Lung (tissue), 12 donors: ENCODE measurements around the gene SPATA1. TPM values are rescaled to one million over a fixed set of nuclear protein-coding genes. Genes with fewer than 3 reads are reported as not detected.

Source experiments
- ATAC-seq: fragments of 200-7000 bp; cut with Tn5 transposase; one replicate; pipeline ENCODE4 v1.9.1; 2020; ENCODE audit warnings: moderate number of reproducible peaks; ENCODE audit not compliant: insufficient read depth, low FRiP score
- DNase-seq, 3 donors: peaks; one replicate each; pipeline ENCODE4 v3.0.0-alpha.2; 2013 to 2017
- H3K27ac ChIP-seq, 2 donors: one replicate each; pipeline ENCODE4 v1.5.1; 2013; ENCODE audit warnings: mild to moderate bottlenecking in 2 of 2, moderate library complexity in 2 of 2, control low read depth in 1 of 2, inconsistent platforms in 1 of 2, low read depth in 1 of 2, low read length in 1 of 2
- H3K27me3 ChIP-seq, 3 donors: one replicate each; pipeline ENCODE4 v1.5.1; 2013; ENCODE audit warnings: low read length in 2 of 3; ENCODE audit not compliant: control insufficient read depth in 3 of 3, insufficient read depth in 3 of 3
- H3K36me3 ChIP-seq, 4 donors: one replicate each; pipeline ENCODE4 v1.5.1; 2013; ENCODE audit warnings: low read length in 4 of 4, mild to moderate bottlenecking in 1 of 4, moderate library complexity in 1 of 4; ENCODE audit not compliant: control insufficient read depth in 4 of 4, insufficient read depth in 4 of 4
- H3K4me1 ChIP-seq, 5 donors: one replicate each; pipeline ENCODE4 v1.5.1; 2013; ENCODE audit warnings: low read length in 5 of 5, mild to moderate bottlenecking in 2 of 5, moderate library complexity in 1 of 5; ENCODE audit not compliant: control insufficient read depth in 5 of 5, insufficient read depth in 5 of 5
- H3K4me3 ChIP-seq: one replicate; pipeline ENCODE4 v1.5.1; 2013; ENCODE audit warnings: mild to moderate bottlenecking, control low read depth, moderate library complexity
- H3K9ac ChIP-seq, 2 donors: one replicate each; pipeline ENCODE4 v1.5.1; 2013; ENCODE audit warnings: low read length in 2 of 2, control low read depth in 1 of 2; ENCODE audit not compliant: insufficient read depth in 1 of 2
- H3K9me3 ChIP-seq, 4 donors: one replicate each; pipeline ENCODE4 v1.5.1; 2013; ENCODE audit warnings: low read length in 3 of 4, mild to moderate bottlenecking in 1 of 4, moderate library complexity in 1 of 4; ENCODE audit not compliant: control insufficient read depth in 4 of 4, insufficient read depth in 3 of 4
- CTCF ChIP-seq: IDR thresholded peaks from 2 replicates; pipeline ENCODE4 v1.5.1; 2012; ENCODE audit warnings: mild to moderate bottlenecking; ENCODE audit errors: control extremely low read depth, extremely low read depth
- WGBS, 2 donors: extraction: QIAGEN DNeasy Blood & Tissue Kit; methylation state at CpG; one replicate each; pipeline ENCODE4 v1.1.7; 2013; 5-methylcytosine and 5-hydroxymethylcytosine counted together
- polyA plus RNA-seq, 2 donors: library from polyadenylated mRNA; stranded (reverse); fragments of 200-250 nt; gene quantifications; one replicate each; pipeline ENCODE4 v1.2.1, GENCODE V29; 2013
- total RNA-seq, 2 donors: library from RNA; depleted of rRNA in 1 of 2; stranded (reverse); fragments of >200 nt in 1 of 2; gene quantifications; one replicate each; pipeline ENCODE4 v1.2.1, GENCODE V29; 2014 to 2021
- donor health status: control.
- donor health status: control.
- donor health status: Bipolar disorder and iron deficiency.
- donor health status: healthy.
- donor health status: DM: yes; HTN: yes; CAD: no.

SPATA1 gene
- total and polyA plus RNA-seq, 4 donors, result 0.71 to 3.9 (median 2.4) TPM

GRCh38 chr1:84509029-84509428 is 2.8 kb downstream of the SPATA1 start:
- H3K9me3 ChIP-seq, result no peaks in the 10 kb centered on the region
- 96 to 99% methylated on average over 4 of the region's 4 CpGs for WGBS, 2 donors
- TF ChIP-seq CTCF, result no peak

GRCh38 chr1:84510165-84510564 is 4.0 kb downstream of the SPATA1 start:
- H3K27me3 ChIP-seq, result no peaks in the 10 kb centered on the region
- H3K36me3 ChIP-seq, result peaks cover 0 to 2% (median 0%) of the 10 kb centered on the region in 4 donors
- peaks cover 0 to 2% (median 0%) of the 10 kb centered on the region in 5 donors for H3K4me1 ChIP-seq
- no peak for DNase-seq
- no peak overlapping the region for H3K4me3 ChIP-seq
- 49 to 100% methylated on average over 2 of the region's 2 CpGs for WGBS, 2 donors
- no peak overlapping the region for H3K9ac ChIP-seq
- no peak overlapping the region for H3K27ac ChIP-seq
- H3K9me3 ChIP-seq, result no peaks in the 10 kb centered on the region
- TF ChIP-seq CTCF, result no peak
- no peak for ATAC-seq

More at GRCh38 chr1:84509029-84509428, 2.8 kb downstream of the SPATA1 start:
- no peak overlapping the region for H3K9ac ChIP-seq
- no peak overlapping the region for H3K27ac ChIP-seq
- peaks cover 1 to 9% (median 5%) of the 10 kb centered on the region in 5 donors for H3K4me1 ChIP-seq
- H3K4me3 ChIP-seq, result no peak overlapping the region
- H3K27me3 ChIP-seq, result no peaks in the 10 kb centered on the region
- H3K36me3 ChIP-seq, result peaks cover 0 to 2% (median 0%) of the 10 kb centered on the region in 4 donors
- DNase-seq (no peak), ATAC-seq (no peak)

- no peaks in the 10 kb centered on the region for H3K9me3 ChIP-seq
- no peak for DNase-seq
- no peak for TF ChIP-seq CTCF
- 88 to 98% methylated on average over 3 of the region's 3 CpGs for WGBS, 2 donors
- H3K4me3 ChIP-seq, result no peak overlapping the region
- H3K4me1 ChIP-seq, result peaks cover 0 to 2% (median 0%) of the 10 kb centered on the region in 5 donors
- ATAC-seq, result no peak
- H3K36me3 ChIP-seq, result no peaks in the 10 kb centered on the region
- H3K27ac ChIP-seq, result no peak overlapping the region
- no peaks in the 10 kb centered on the region for H3K27me3 ChIP-seq
- H3K9ac ChIP-seq, result no peak overlapping the region
Measured at GRCh38 chr1:84510668-84511067, 4.5 kb downstream of the SPATA1 start.

- Histone ChIP-seq H3K27ac (no peak overlapping the region), H3K4me3 (no peak overlapping the region)
Measured at GRCh38 chr1:84524590-84524989, 18.4 kb downstream of the SPATA1 start.

More at GRCh38 chr1:84524590-84524989, 18.4 kb downstream of the SPATA1 start:
- Histone ChIP-seq H3K4me1 (no peaks in the 10 kb centered on the region), H3K9ac (no peak overlapping the region), H3K9me3 (no peaks in the 10 kb centered on the region), H3K27me3 (no peaks in the 10 kb centered on the region), H3K36me3 (no peaks in the 10 kb centered on the region)
- no peak for TF ChIP-seq CTCF
- DNase-seq (no peak), ATAC-seq (no peak)
